Measurements from ENCODE around the gene LLGL2.

- TF ChIP-seq POLR2AphosphoS5 (IDR thresholded peaks at IDR 0.05; ENCODE audit: low read depth, low read length) (no peak), REST (IDR thresholded peaks at IDR 0.05; ENCODE audit: insufficient read depth in 1 of 2, low read depth in 2 of 2, low read length in 2 of 2) (no peak), TAF1 (IDR thresholded peaks at IDR 0.05; ENCODE audit: borderline replicate concordance, insufficient read depth, low read length) (no peak), FOXP2 (optimal IDR thresholded peaks at IDR 0.05; ENCODE audit: borderline replicate concordance, extremely low read depth, extremely low read length, insufficient read depth) (no peak)
Observed at GRCh38 chr17:75622771-75623273, 97.3 kb downstream of the LLGL2 start.

All from PFSK-1 (cell line).